Brain microvascular endothelial cell (primary cell): ENCODE measurements around the gene SDK2.

Experiments used
- DNase-seq: peaks from one replicate; pipeline ENCODE4 v3.0.0-alpha.2; 2020
- H3K27ac ChIP-seq: fragments of 250-450 bp; sonication (Bioruptor Pico); 2 replicates; pipeline ENCODE4 v1.5.1; 2020; ENCODE audit warnings: mild to moderate bottlenecking, moderate library complexity
- H3K27me3 ChIP-seq: fragments of 250-450 bp; sonication (Bioruptor Pico); replicated peaks from 2 replicates; pipeline ENCODE4 v1.5.1; 2020; ENCODE audit warnings: mild to moderate bottlenecking
- H3K36me3 ChIP-seq: fragments of 250-450 bp; sonication (Bioruptor Pico); replicated peaks from 2 replicates; pipeline ENCODE4 v1.5.1; 2020; ENCODE audit warnings: mild to moderate bottlenecking
- H3K4me3 ChIP-seq: 2 replicates; pipeline ENCODE4 v1.5.1; 2011; ENCODE audit warnings: low read depth, mild to moderate bottlenecking, control low read depth, low read length, moderate library complexity
- in situ Hi-C: cut with HindIII; loops from 2 replicates; pipeline ENCODE4 v1.10.0; 2017; ENCODE audit warnings: low sequenced_read_pairs, low pct_ligation_motif_present
- TF ChIP-seq, protein P1 (sequence below): IDR thresholded peaks from 2 replicates; pipeline ENCODE4 v1.5.1; 2011; ENCODE audit warnings: low read depth, mild to moderate bottlenecking, moderate library complexity, low read length, control low read depth, inconsistent platforms; ENCODE audit errors: missing control alignments

SDK2 gene

GRCh38 chr17:73430848-73431247 lies 213.4 kb downstream of the SDK2 start:
- H3K27me3 ChIP-seq = no peaks in the 10 kb centered on the region
- H3K4me3 ChIP-seq = no peak overlapping the region
- in situ Hi-C loops = no loop called here
- DNase-seq = peak; percentile 31
- H3K27ac ChIP-seq = no peak overlapping the region
- no peaks in the 10 kb centered on the region for H3K36me3 ChIP-seq
- TF ChIP-seq, protein P1, sequence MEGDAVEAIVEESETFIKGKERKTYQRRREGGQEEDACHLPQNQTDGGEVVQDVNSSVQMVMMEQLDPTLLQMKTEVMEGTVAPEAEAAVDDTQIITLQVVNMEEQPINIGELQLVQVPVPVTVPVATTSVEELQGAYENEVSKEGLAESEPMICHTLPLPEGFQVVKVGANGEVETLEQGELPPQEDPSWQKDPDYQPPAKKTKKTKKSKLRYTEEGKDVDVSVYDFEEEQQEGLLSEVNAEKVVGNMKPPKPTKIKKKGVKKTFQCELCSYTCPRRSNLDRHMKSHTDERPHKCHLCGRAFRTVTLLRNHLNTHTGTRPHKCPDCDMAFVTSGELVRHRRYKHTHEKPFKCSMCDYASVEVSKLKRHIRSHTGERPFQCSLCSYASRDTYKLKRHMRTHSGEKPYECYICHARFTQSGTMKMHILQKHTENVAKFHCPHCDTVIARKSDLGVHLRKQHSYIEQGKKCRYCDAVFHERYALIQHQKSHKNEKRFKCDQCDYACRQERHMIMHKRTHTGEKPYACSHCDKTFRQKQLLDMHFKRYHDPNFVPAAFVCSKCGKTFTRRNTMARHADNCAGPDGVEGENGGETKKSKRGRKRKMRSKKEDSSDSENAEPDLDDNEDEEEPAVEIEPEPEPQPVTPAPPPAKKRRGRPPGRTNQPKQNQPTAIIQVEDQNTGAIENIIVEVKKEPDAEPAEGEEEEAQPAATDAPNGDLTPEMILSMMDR = no peak

DNA sequence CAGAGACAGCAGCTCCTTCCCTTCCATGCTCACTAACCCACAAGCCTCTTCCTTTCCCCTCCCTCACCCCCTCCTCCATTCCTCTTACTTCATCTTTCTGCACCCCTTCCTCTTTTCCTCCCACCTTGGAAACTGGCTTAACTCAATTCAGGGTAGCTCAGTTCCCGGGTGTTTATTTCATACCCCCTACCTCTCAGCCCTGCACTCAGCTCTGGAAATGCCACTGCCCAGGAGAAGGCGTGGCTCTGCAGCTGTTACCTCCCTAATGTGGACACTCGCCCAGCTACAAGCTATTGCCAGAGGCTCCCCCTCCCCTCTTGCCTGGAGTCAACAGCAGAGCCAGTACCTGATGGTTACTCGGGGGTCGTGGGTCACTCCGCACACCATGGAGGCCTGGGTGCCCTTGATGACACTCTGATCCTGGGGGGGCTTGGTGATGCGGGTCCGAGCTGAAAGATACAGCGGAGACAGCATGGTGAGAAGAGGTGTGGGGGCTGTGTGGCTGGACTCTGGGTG lies 214.0 kb downstream of the SDK2 start:
- H3K27me3 ChIP-seq = no peaks in the 10 kb centered on the region
- no peaks in the 10 kb centered on the region for H3K36me3 ChIP-seq
- H3K4me3 ChIP-seq = no peak overlapping the region
- DNase-seq = no peak
- no peak overlapping the region for H3K27ac ChIP-seq
- TF ChIP-seq, protein P1 = no peak
- in situ Hi-C loops = no loop called here

DNA sequence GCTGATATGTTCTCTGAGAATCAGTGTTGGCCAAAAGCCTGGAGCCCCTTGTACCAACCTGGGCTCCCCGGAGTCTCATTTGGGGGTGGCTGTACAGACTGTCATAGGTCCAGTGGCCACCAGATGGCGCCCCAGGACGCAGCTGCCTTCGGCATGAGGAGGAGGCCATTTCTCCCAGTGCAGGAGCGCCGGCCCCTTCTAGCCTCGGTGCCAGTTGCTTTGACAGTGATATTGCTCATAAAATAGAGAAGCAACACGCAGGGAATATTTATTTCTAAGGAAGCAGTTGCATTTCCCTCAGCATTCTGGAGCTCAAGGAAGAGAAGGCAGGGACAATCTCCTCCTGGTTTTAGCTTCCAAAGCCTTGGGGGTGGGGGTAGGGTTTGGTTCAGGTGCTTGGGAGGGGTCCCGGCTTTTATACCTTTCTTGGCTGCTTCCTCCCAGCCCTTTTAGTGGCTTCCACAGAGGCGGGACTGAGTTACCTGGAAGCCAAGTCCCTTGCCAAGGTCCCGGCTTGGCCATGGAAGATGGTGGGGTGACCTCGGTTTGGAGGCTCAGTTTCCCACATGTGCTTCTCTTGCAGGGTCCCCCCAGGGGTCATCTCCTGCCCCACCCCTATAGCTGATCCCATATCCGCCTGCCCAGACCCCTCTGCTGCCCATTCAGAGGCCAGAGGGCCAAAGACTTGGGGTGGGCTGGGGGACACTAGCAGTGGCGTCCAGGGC lies 214.6 kb downstream of the SDK2 start:
- TF ChIP-seq, protein P1 = peak; percentile 99
- Histone ChIP-seq H3K27ac (no peak overlapping the region), H3K36me3 (no peaks in the 10 kb centered on the region), H3K27me3 (no peaks in the 10 kb centered on the region), H3K4me3 (no peak overlapping the region)
- peak; percentile 69 for DNase-seq
- in situ Hi-C loops = no loop called here

- in situ Hi-C loops = no loop called here
- TF ChIP-seq, protein P1 = no peak
Observed at GRCh38 chr17:73427198-73427597, 217.0 kb downstream of the SDK2 start.

DNA sequence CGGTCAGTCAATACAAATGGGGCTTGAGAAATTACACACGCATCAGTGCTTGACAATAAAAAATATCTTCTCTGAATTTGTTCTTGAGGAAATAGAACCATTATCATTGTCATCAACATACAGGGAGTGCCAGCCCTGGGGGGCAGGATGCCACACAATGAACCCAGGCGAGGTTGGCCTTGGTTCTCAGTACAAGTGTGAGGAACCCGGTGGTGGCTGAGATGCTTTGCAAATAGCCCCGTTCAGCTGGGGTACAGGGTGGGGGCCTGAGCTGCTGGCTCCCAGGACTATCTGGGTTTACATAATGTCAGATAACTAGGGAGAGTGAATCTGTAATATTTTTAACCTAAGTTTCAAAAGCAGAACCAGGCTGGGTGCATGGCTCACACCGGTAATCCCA lies 219.7 kb downstream of the SDK2 start:
- Histone ChIP-seq H3K27me3 (no peaks in the 10 kb centered on the region), H3K4me3 (no peak overlapping the region), H3K27ac (no peak overlapping the region), H3K36me3 (no peaks in the 10 kb centered on the region)
- DNase-seq = no peak
- in situ Hi-C loops = no loop called here
- TF ChIP-seq, protein P1 = no peak

More at GRCh38 chr17:73427198-73427597, 217.0 kb downstream of the SDK2 start:
- Histone ChIP-seq H3K27ac (no peak overlapping the region), H3K36me3 (no peaks in the 10 kb centered on the region), H3K27me3 (no peaks in the 10 kb centered on the region), H3K4me3 (no peak overlapping the region)
- no peak for DNase-seq
